ENCODE data around the gene SDK1.

Gene SDK1

DNA sequence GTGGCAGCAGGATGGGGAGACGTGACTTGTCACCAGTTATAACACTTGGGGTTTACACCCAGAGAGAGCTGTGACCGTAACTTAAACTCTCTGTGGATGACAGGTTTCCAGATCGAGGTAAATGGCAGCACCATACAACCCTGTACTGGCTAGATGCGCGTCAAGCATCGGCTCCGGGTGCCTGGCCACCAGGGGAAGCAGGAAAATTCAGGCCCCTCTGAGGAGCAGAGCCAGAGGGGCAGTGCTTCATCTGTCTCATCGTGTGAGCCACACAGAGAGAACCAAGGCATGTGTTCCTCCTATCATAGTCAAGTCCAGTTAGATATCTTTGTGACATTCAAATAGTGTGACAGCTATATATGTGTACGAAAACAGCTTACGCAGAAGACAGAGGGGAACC is 728.9 kb downstream of the SDK1 start:
- no peak for DNase-seq

DNA sequence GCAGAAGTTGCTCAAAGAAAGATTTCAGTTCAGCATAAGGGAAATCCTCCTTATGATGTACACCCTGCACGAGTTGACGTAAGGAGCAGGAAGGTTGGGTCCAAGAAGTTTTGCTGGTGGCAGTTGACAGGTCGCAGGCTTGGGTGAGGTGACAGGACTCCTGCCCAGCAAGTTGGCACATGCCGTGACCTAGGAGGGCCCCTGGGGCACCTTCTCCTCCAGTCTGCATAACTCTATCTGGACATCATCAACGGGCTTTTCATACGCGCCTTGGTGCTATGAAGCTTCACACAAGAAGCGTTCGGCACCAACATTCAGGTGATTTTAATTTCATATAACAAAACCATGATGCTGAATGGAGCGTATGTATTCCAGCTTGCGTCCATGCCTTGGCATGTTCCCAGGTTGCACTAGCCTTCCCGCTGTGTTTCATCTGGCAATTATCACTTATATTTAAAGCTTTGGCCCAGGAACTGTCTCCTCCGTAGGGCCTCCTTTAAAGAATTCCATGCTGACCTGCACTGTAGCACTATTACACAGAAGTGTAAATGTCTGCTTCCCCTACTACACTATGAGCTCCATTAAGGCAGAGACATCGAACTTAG is 729.4 kb downstream of the SDK1 start:
- no peak for DNase-seq

DNA sequence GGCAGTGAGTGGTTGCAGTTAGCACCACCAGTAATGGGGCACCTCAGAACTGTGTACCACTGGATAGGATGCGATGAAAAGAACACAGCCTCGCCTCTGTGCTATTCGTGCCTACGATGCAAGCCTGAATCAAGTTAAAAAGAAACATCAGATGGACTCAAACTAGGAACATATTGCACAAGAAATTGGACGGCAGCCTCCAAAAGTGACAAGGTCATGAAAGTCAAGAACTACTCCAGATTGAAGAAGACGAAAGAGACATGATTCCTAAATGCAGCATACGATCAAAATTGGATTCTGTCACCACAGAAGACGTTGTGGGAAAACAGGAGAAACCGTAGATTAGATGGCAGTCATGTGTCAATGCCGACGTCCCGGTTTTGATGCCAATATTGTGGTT is 732.9 kb downstream of the SDK1 start:
- DNase-seq: no peak

DNA sequence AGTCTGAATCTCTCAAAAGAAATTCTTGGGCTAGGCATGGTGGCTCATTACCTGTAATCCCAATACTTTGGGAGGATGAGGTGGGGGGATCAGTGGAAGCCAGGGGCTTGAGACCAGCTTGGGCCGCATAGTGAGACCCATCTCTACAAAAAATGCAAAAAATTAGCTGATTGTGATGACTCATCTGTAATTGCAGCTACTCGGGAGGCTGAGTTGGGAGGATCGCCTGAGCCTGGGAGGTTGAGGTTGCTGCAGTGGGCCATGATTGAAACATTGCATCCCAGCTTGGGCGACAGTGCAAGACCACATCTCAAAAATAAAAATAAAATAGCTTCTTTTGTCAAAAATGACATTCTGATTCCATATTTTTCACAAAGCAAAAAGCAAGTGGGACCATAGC is 736.3 kb downstream of the SDK1 start:
- no peak for DNase-seq

GRCh38 chr7:4037877-4038276 is 736.8 kb downstream of the SDK1 start:
- DNase-seq: no peak

DNA sequence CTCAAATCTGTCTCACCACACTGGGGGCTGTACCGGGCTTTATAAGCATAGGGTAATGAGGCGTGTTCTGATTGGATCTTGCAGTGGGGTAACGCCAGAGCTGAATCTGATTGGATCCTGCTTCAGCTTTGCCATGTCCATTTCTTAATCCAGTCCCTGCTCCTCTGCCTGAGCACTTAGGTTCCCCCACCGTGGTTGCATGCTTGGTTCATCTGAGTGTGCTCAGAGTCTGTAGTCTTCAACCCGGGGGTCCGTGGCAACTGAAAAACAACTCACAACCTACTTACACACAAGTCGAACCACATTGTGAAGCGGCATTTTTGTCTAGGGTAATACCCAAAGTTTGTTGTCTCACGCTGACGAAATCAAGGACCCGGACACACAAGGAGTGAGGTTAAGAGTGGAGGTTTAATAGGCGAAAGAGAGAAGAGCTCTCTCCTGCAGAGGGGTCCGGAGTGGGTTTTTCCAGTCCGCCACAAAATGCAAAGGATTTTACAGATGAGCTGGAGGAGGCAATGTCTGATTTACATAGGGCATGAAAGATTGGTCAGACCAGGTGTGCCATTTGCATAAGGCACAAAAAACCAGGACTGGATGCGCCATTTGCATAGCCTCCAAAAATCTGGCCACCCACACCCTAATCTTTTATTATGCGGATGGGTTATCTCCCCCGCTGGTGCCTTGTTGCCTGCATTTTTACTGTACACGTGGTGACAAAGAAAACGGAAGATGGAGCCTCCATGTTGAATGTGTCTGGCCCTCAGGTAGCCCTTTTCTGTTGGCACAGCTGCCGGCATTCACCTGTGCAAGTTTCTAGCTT is 739.3 kb downstream of the SDK1 start:
- no peak for DNase-seq

- no peak for DNase-seq
Observed at GRCh38 chr7:4042402-4043045, 741.5 kb downstream of the SDK1 start.

- DNase-seq: no peak
Observed at GRCh38 chr7:4043988-4044387, 742.9 kb downstream of the SDK1 start.

GRCh38 chr7:4045450-4045849 is 744.4 kb downstream of the SDK1 start:
- DNase-seq: no peak

GRCh38 chr7:4045975-4046374 is 744.9 kb downstream of the SDK1 start:
- no peak for DNase-seq

DNA sequence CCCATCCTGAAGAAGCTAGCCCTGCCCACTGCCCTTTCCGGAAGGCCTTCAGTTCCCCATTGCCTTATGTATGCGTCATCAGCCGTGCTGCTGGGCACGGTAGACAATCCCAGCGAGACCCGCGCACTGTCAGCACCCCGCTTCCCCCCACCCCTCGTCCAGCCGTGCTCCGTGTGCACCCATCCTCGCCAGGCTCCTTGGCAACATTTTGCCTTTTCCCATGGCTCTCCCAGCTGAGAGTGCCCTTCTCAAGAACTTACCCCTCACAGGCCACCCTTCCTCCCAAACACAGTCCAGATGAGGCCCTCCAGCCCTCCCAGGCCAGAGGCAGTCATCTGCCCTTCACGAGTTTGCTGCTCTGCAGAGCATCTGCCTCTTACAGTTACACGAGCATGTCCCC is 747.3 kb downstream of the SDK1 start:
- DNase-seq: no peak

GRCh38 chr7:4049202-4049601 is 748.1 kb downstream of the SDK1 start:
- no peak for DNase-seq

DNA sequence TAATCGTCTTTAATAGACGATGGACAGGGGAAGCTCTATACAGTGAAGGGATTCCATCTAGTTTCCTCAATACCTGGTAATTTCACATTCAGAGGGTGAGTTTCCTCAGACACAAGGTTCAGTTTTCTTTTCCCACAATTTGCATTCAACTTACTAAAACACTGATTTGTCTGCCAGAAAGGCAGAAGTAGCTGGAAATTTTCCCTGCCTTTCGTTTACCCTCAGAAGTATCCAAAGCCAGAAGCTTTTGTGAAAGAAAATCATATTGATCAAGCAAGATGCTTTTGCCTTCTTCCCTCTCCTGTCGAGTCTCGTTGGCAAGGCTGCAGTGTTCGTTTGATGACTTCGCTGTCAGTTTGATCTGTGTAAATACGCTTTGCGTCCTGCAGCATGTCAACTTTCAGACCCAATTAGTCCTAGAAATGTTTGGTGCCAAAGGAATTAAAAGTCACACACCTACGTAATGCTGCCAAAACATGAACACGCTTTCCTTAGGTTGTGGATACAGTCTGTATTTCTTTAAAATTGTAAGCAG is 749.1 kb downstream of the SDK1 start:
- no peak for DNase-seq

GRCh38 chr7:4051696-4052095 is 750.6 kb downstream of the SDK1 start:
- DNase-seq: no peak

- DNase-seq: no peak
Observed at GRCh38 chr7:4052130-4052529, 751.1 kb downstream of the SDK1 start.

DNA sequence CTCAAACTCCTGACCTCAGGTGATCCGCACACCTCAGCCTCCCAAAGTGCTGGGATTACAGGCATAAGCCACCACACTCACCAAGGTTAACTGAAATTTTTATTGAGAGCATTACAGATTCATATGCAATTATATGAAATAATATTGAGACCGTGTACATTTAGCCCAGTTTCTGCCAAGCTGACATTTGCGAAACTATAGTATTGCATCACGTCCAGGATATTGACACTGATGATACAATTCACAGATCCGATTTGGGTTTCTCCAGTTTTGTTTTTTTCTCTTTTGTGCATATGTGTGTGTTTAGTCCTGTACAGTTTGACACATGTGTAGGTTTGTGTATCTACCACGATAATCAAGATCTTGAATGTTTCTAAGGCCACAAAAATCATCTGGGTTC is 753.1 kb downstream of the SDK1 start:
- no peak for DNase-seq

DNA sequence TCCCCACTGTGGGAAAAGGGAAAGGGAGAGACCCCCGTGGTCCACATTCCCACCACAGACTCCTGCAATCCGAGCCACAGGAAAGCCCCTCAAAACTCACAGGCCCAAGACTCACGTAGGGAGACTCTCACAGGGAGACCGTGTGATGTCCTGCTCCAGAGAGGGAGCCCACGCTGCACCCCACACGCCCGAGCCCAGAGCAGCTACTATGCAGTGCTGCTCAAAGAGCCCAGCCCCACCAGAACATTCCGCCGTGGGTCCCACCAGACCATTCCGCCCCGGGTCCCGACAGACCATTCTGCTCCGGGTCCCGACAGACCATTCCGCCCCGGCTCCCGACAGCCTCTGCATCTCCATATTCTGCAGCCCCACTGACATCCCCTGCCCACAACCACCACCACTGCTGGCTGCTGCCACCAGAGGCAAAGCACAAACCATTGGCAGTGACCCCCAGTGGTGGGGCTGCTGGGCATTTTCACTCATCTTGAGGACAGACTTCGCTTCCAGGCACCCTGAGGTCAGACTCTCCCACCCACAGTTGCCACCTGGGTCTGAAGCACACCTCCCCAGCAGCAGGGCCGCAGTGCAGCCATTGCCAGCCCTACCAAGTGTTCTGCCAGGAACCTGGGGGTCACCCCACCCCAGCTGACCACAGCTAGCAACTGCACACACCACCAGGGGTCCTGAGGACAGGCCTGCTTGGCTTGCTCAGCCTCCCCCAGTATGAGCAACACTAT is 755.7 kb downstream of the SDK1 start:
- DNase-seq: no peak

GRCh38 chr7:4057289-4057616 is 756.2 kb downstream of the SDK1 start:
- DNase-seq: no peak

- DNase-seq: no peak
Observed at GRCh38 chr7:4058158-4058557, 757.1 kb downstream of the SDK1 start.

DNA sequence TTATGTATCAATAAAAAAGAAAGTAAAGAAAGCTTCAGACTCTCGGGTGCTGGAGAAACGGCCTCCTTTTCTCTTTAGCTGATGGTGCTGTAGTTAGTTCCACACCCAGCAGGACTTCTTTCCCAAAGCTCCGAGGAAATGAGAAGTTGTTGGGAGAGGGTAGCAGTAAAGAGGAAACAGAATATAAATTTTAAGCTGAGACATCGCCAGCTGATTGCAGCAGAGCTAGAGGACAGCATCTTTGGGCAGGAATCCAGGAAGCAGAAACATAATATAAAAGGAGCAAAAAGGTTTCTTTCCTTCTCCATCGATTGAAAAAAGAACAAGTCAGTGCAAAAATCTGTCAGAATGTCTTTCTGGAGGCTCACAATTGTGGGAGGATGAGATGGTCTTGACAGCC is 764.1 kb downstream of the SDK1 start:
- no peak for DNase-seq

GRCh38 chr7:4066206-4066605 is 765.2 kb downstream of the SDK1 start:
- no peak for DNase-seq

DNA sequence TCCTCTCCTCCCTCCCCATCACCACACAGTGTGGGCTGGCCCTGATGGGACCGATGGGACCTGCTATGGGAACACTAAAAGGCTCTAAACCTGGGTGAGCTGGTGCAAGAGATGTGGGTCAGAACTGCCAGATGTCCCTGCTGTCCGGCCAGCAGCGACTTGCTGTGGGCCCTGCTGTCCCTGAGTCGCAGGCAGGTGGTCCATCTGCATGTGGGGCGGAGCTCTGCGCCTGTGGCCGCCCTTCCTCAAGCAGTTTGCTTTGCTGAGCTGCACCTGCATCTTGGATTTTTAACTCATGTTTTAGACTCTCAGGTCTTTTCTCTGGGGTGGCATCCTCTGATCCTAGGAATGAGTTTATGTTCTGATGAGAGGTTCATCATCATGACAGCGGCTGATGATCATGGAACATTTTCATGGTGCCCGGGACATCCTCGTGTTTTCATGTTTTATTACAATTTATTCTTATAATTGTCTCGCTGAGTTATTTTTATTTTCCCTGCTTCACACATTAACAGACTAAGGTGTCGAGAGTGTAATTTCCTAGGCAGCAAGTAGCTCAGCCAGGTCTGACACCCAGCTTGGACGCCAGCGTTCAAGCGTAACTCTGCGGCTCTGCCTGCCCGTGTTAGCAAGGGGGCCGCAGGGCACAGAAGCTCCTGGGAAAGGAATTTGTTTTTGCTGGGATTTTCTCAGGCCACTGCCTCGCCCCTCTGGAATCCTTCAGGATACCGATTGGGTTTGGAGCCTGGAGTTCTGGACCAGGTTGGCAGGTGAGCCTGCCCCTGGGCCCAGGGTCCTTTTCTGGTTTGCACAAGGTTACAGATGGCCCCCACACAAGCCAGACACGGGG is 765.8 kb downstream of the SDK1 start:
- DNase-seq: no peak

DNA sequence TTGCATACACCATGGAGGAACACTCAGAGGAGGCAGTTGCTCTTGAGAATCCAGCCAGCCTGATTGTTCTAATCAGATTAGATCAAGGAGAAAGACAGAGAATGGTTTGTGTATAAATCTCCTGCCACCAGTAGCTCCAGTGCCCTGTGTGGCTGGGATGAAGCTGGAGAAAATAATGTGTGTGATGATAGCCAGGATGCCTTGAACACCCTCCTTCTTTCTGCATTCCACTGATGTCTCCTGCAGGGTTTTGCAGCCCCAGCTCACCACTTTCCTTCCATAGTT is 766.4 kb downstream of the SDK1 start:
- DNase-seq: no peak

Data from HCEC 1CT (cell line).